ENCODE data around the gene RBM7.

Gene RBM7

DNA sequence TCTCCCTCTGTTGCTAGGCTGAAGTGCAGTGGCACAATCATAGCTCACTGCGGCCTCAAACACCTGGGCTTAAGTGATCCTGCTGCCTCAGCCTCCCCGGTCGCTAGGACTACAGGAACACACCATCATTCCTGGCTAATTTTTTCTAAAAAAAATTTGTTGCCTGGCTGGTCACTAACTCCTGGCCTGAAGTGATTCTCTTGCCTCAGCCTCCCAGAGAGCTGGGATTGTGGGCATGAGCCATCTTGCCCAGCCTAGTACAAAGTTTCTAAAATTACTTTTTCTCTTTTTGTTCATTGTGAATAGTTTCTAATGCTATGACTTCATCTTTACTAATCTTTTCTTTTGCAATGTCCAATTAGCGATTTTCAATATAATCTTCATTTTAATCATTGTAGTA, 12.5 kb downstream of the RBM7 start:
- Histone ChIP-seq H3K36me3 (replicated peaks) (peaks cover 11% of the 10 kb centered on the region), H3K27me3 (replicated peaks) (no peaks in the 10 kb centered on the region), H3K4me3 (ENCODE audit: low read depth, low read length) (no peak overlapping the region), H3K27ac (no peak overlapping the region)
- in situ Hi-C loops (cut with HindIII; ENCODE audit: low pct_ligation_motif_present, low sequenced_read_pairs), result no loop called here
- TF ChIP-seq, protein P1, sequence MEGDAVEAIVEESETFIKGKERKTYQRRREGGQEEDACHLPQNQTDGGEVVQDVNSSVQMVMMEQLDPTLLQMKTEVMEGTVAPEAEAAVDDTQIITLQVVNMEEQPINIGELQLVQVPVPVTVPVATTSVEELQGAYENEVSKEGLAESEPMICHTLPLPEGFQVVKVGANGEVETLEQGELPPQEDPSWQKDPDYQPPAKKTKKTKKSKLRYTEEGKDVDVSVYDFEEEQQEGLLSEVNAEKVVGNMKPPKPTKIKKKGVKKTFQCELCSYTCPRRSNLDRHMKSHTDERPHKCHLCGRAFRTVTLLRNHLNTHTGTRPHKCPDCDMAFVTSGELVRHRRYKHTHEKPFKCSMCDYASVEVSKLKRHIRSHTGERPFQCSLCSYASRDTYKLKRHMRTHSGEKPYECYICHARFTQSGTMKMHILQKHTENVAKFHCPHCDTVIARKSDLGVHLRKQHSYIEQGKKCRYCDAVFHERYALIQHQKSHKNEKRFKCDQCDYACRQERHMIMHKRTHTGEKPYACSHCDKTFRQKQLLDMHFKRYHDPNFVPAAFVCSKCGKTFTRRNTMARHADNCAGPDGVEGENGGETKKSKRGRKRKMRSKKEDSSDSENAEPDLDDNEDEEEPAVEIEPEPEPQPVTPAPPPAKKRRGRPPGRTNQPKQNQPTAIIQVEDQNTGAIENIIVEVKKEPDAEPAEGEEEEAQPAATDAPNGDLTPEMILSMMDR (IDR thresholded peaks at IDR 0.05; ENCODE audit: low read depth, low read length, missing control alignments), result no peak
- no peak for DNase-seq

- no peak for DNase-seq
- no peak overlapping the region for H3K4me3 ChIP-seq (ENCODE audit: low read depth, low read length)
- in situ Hi-C loops (cut with HindIII; ENCODE audit: low pct_ligation_motif_present, low sequenced_read_pairs), result no loop called here
- H3K27ac ChIP-seq, result no peak overlapping the region
- TF ChIP-seq, protein P1 (IDR thresholded peaks at IDR 0.05; ENCODE audit: low read depth, low read length, missing control alignments), result no peak
- H3K27me3 ChIP-seq (replicated peaks), result no peaks in the 10 kb centered on the region
- peaks cover 6% of the 10 kb centered on the region for H3K36me3 ChIP-seq (replicated peaks)
These were observed 13.5 kb downstream of the RBM7 start for GRCh38 chr11:114413958-114414357.

DNA sequence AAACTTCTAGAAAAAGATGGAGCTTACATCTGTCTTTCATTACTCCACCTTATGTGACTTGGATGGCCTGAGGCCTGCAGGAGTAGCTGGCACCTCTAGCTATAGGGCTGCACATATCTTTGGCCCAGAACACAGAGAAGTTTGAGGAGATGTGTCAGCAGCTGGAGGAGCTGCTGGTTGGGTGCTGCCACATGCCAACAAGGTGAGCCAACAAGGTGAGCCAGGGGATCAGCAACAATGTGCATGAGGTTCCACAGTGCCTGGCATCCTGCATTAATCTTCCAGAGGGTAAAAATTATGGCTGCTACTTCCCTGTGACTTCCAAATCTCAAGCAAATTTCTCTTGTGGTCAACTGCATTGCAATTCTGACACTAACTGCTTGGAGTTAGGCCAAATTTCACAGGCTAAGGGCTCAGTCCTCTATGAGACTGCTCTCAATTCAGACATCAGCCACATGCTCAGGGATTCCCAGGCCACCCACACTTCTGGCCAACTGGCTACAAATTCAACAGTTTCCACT, 16.0 kb downstream of the RBM7 start:
- in situ Hi-C loops (cut with HindIII; ENCODE audit: low pct_ligation_motif_present, low sequenced_read_pairs), result no loop called here
- Histone ChIP-seq H3K36me3 (replicated peaks) (no peaks in the 10 kb centered on the region), H3K27me3 (replicated peaks) (no peaks in the 10 kb centered on the region), H3K27ac (no peak overlapping the region), H3K4me3 (ENCODE audit: low read depth, low read length) (no peak overlapping the region)
- TF ChIP-seq, protein P1 (IDR thresholded peaks at IDR 0.05; ENCODE audit: low read depth, low read length, missing control alignments), result no peak
- DNase-seq, result peak; percentile 31

DNA sequence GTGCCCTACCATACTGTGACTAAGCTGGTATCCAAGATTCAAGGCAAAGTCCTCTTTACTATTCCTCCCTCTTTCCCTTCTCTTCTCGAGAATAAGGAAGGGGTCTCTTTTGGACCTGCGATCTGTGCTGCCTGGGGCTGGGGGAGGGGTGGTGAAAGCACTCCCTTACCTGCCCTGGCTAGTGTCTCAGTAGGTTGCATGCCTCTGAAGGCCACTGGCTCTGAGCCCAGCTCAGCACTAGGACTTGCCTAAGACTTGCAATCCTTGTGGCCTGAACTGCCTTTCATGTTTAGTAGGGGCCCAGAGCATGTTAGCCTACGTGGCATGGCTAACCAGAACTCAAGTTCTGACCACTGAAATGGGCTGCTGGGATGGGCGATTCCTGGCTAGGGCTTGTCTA, 25.8 kb downstream of the RBM7 start:
- H3K36me3 ChIP-seq (replicated peaks), result no peaks in the 10 kb centered on the region
- TF ChIP-seq, protein P1 (IDR thresholded peaks at IDR 0.05; ENCODE audit: low read depth, low read length, missing control alignments), result no peak

GRCh38 chr11:114430290-114430689, 29.8 kb downstream of the RBM7 start:
- in situ Hi-C loops (cut with HindIII; ENCODE audit: low pct_ligation_motif_present, low sequenced_read_pairs), result no loop called here
- Histone ChIP-seq H3K36me3 (replicated peaks) (no peaks in the 10 kb centered on the region), H3K4me3 (ENCODE audit: low read depth, low read length) (no peak overlapping the region), H3K27ac (no peak overlapping the region), H3K27me3 (replicated peaks) (no peaks in the 10 kb centered on the region)
- no peak for DNase-seq
- TF ChIP-seq, protein P1 (IDR thresholded peaks at IDR 0.05; ENCODE audit: low read depth, low read length, missing control alignments), result no peak

More for the DNA sequence above, 25.8 kb downstream of the RBM7 start:
- no peaks in the 10 kb centered on the region for H3K27me3 ChIP-seq (replicated peaks)
- no peak overlapping the region for H3K4me3 ChIP-seq (ENCODE audit: low read depth, low read length)
- no peak overlapping the region for H3K27ac ChIP-seq
- no peak for DNase-seq
- in situ Hi-C loops (cut with HindIII; ENCODE audit: low pct_ligation_motif_present, low sequenced_read_pairs), result no loop called here

DNA sequence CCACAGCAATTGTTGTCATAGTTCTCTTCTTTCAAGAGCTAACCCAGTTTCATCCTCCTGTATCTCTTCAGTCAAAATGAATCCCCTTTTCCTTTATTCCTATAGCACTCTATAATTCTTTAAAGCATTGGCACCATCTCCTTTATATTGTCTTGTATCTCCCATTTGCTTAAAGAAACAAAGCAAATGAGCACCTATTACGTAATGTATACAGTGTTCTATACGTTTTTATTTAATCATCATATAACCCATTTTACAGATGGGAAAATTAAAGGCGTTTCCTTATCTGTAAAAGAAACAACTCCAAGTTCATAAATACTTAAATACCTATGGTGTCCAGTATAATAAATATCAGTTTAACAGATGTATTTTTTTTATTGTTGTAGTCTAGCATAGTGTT, 32.4 kb downstream of the RBM7 start:
- DNase-seq, result no peak
- H3K4me3 ChIP-seq (ENCODE audit: low read depth, low read length), result no peak overlapping the region
- H3K27ac ChIP-seq, result no peak overlapping the region
- TF ChIP-seq, protein P1 (IDR thresholded peaks at IDR 0.05; ENCODE audit: low read depth, low read length, missing control alignments), result no peak
- in situ Hi-C loops (cut with HindIII; ENCODE audit: low pct_ligation_motif_present, low sequenced_read_pairs), result no loop called here
- H3K36me3 ChIP-seq (replicated peaks), result no peaks in the 10 kb centered on the region
- H3K27me3 ChIP-seq (replicated peaks), result no peaks in the 10 kb centered on the region
